ENCODE measurements around the gene GOSR2. TPM values are rescaled to one million over a fixed set of nuclear protein-coding genes. Genes with fewer than 3 reads are reported as not detected.

The GOSR2 gene
- polyA plus RNA-seq, 1 donor (not counting 4 experiments of a cell fraction or from before 2014, with no cell fraction given) = 48.6 TPM

DNA sequence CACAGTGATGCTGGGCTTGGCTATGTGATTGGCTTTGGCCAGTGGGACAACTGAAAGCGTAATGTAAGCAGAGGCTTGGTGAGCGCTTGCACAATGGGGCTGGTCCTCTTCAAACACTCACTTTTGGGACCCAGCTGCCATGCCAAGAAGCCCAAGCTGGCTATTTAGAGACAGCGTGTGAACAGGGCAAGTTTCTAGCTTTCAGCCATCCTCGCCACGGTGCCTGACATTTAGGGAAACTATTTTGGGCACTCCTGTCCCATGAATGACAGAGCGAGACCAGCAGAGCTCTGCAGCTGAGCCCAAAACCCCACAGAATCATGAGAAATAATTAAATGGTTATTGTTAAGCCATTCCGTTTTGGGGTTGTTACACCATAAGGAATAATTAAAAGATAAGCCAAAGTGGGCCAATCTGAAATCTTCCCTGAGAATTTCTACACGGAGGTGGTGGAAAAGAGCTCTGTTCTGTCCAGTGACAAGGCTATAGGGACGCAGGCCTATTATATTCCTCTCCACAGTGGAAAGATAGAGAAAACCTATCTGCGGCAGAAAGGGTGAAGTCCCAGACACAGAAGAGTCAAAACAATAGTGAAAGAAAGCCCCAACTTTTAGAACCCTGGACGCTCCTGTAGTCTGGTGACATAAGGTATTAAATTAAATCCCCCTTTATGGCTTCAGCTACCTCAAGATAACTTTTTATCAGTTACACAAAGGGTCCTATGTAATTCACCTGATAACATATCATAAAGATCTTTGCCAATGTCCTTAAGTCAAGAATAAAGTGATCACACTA lies 66.9 kb downstream of the GOSR2 start:
- H3K27me3 ChIP-seq (ENCODE audit: control insufficient read depth, extremely low read depth, insufficient read depth, low read length) = no peaks in the 10 kb centered on the region
- H4K20me1 ChIP-seq (ENCODE audit: control insufficient read depth, extremely low read depth, insufficient read depth, low read length) = no peaks in the 10 kb centered on the region
- no peaks in the 10 kb centered on the region for H3K36me3 ChIP-seq (ENCODE audit: control insufficient read depth in 2 of 2, extremely low read depth in 1 of 2, insufficient read depth in 2 of 2, low read length in 2 of 2)
- FAIRE-seq (no peak), DNase-seq (ENCODE audit: low read depth, low spot score) (no peak)
- no peak overlapping the region for H3K9ac ChIP-seq (ENCODE audit: control insufficient read depth, extremely low read depth, insufficient read depth, low read length)
- H3K4me1 ChIP-seq (ENCODE audit: control insufficient read depth, extremely low read depth, insufficient read depth, low read length) = no peaks in the 10 kb centered on the region
- no peaks in the 10 kb centered on the region for H3K9me3 ChIP-seq (ENCODE audit: control insufficient read depth, low read depth, low read length)
- H3K27ac ChIP-seq (ENCODE audit: control insufficient read depth, insufficient read depth, low read length) = no peak overlapping the region
- no peak overlapping the region for H2AFZ ChIP-seq (ENCODE audit: control insufficient read depth, low read length)
- TF ChIP-seq EZH2 (IDR thresholded peaks at IDR 0.05; ENCODE audit: low read length) = no peak
- TF ChIP-seq, protein P1, sequence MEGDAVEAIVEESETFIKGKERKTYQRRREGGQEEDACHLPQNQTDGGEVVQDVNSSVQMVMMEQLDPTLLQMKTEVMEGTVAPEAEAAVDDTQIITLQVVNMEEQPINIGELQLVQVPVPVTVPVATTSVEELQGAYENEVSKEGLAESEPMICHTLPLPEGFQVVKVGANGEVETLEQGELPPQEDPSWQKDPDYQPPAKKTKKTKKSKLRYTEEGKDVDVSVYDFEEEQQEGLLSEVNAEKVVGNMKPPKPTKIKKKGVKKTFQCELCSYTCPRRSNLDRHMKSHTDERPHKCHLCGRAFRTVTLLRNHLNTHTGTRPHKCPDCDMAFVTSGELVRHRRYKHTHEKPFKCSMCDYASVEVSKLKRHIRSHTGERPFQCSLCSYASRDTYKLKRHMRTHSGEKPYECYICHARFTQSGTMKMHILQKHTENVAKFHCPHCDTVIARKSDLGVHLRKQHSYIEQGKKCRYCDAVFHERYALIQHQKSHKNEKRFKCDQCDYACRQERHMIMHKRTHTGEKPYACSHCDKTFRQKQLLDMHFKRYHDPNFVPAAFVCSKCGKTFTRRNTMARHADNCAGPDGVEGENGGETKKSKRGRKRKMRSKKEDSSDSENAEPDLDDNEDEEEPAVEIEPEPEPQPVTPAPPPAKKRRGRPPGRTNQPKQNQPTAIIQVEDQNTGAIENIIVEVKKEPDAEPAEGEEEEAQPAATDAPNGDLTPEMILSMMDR (optimal IDR thresholded peaks at IDR 0.05 in 1 of 3, IDR thresholded peaks at IDR 0.05 in 1 of 3, conservative IDR thresholded peaks at IDR 0.05 in 1 of 3; ENCODE audit: extremely low read depth in 1 of 3, insufficient read depth in 2 of 3, low read length in 3 of 3) = no peak
- no peak overlapping the region for H3K4me3 ChIP-seq (ENCODE audit: control insufficient read depth in 2 of 3, extremely low read depth in 1 of 3, insufficient read depth in 2 of 3, low read depth in 1 of 3, low read length in 3 of 3)
- dilution Hi-C loops (cut with MboI; ENCODE audit: extremely low pct_ligation_motif_present, low sequenced_read_pairs) = no loop called here
- H3K79me2 ChIP-seq (ENCODE audit: control insufficient read depth, insufficient read depth, low read length) = no peaks in the 10 kb centered on the region
- H3K4me2 ChIP-seq (ENCODE audit: control insufficient read depth, extremely low read depth, insufficient read depth, low read depth, low read length) = no peak overlapping the region
- no peaks in the 10 kb centered on the region for H3K9me1 ChIP-seq (ENCODE audit: control insufficient read depth, extremely low read depth, insufficient read depth, low read length)

- no peak for DNase-seq (ENCODE audit: low read depth, low spot score)
- H4K20me1 ChIP-seq (ENCODE audit: control insufficient read depth, extremely low read depth, insufficient read depth, low read length) = no peaks in the 10 kb centered on the region
- no peaks in the 10 kb centered on the region for H3K79me2 ChIP-seq (ENCODE audit: control insufficient read depth, insufficient read depth, low read length)
- H3K4me3 ChIP-seq (ENCODE audit: control insufficient read depth in 2 of 3, extremely low read depth in 1 of 3, insufficient read depth in 2 of 3, low read depth in 1 of 3, low read length in 3 of 3) = no peak overlapping the region
- no peaks in the 10 kb centered on the region for H3K9me1 ChIP-seq (ENCODE audit: control insufficient read depth, extremely low read depth, insufficient read depth, low read length)
- H3K9me3 ChIP-seq (ENCODE audit: control insufficient read depth, low read depth, low read length) = no peaks in the 10 kb centered on the region
- H3K4me2 ChIP-seq (ENCODE audit: control insufficient read depth, extremely low read depth, insufficient read depth, low read depth, low read length) = no peak overlapping the region
- dilution Hi-C loops (cut with MboI; ENCODE audit: extremely low pct_ligation_motif_present, low sequenced_read_pairs) = no loop called here
- H2AFZ ChIP-seq (ENCODE audit: control insufficient read depth, low read length) = no peak overlapping the region
- FAIRE-seq = no peak
- no peak overlapping the region for H3K9ac ChIP-seq (ENCODE audit: control insufficient read depth, extremely low read depth, insufficient read depth, low read length)
- peaks cover 5% of the 10 kb centered on the region for H3K4me1 ChIP-seq (ENCODE audit: control insufficient read depth, extremely low read depth, insufficient read depth, low read length)
- H3K27ac ChIP-seq (ENCODE audit: control insufficient read depth, insufficient read depth, low read length) = no peak overlapping the region
- no peaks in the 10 kb centered on the region for H3K27me3 ChIP-seq (ENCODE audit: control insufficient read depth, extremely low read depth, insufficient read depth, low read length)
- no peak for TF ChIP-seq EZH2 (IDR thresholded peaks at IDR 0.05; ENCODE audit: low read length)
- H3K36me3 ChIP-seq (ENCODE audit: control insufficient read depth in 2 of 2, extremely low read depth in 1 of 2, insufficient read depth in 2 of 2, low read length in 2 of 2) = no peaks in the 10 kb centered on the region
Observed at GRCh38 chr17:46991617-46992016, 68.7 kb downstream of the GOSR2 start.

Small RNA genes lying within 50 kb of the gene (small RNA-seq; reads per million reads assigned to genes)
- gene MIR5089 (ENCODE audit: insufficient read length in 3 of 3, low read depth in 3 of 3, low replicate concordance in 1 of 3) (0 reads per million in 3 experiments), gene RNU6ATAC3P (ENCODE audit: insufficient read length in 3 of 3, low read depth in 3 of 3, low replicate concordance in 1 of 3) (0 reads per million in 3 experiments)

Other genes with a start within 250 kb of the GOSR2 start
- 1.9 to 2.8 TPM (median 2.0 TPM) in 3 replicates for gene WNT3, start 104.5 kb upstream of the GOSR2 start, polyA plus RNA-seq
- gene WNT9B, start 71.6 kb upstream of the GOSR2 start, polyA plus RNA-seq = 0.12 TPM in 1 of 3 replicates, not detected in the others
- not detected in 3 replicates for gene RPRML, start 56.1 kb downstream of the GOSR2 start, polyA plus RNA-seq

Data from keratinocyte (primary cell).